Muscle layer of duodenum (tissue), 2 donors: ENCODE results near the gene LTBR.

ENCODE experiments used
- H3K27ac ChIP-seq: one replicate; pipeline ENCODE4 v1.7.0; 2013; ENCODE audit warnings: mild to moderate bottlenecking, low read length
- H3K27me3 ChIP-seq: one replicate; pipeline ENCODE4 v1.7.0; 2013; ENCODE audit warnings: low read depth, mild to moderate bottlenecking, control low read depth, low read length
- H3K36me3 ChIP-seq, 2 donors: one replicate each; pipeline ENCODE4 v1.7.0; 2013; ENCODE audit warnings: low read length in 2 of 2, control low read depth in 1 of 2, mild to moderate bottlenecking in 1 of 2; ENCODE audit not compliant: insufficient read depth in 2 of 2, control insufficient read depth in 1 of 2
- H3K4me1 ChIP-seq, 2 donors: one replicate each; pipeline ENCODE4 v1.7.0; 2013; ENCODE audit warnings: low read length in 2 of 2, mild to moderate bottlenecking in 2 of 2, control low read depth in 1 of 2, moderate library complexity in 1 of 2; ENCODE audit not compliant: insufficient read depth in 2 of 2, control insufficient read depth in 1 of 2
- H3K4me3 ChIP-seq, 2 donors: one replicate each; pipeline ENCODE4 v1.7.0; 2013; ENCODE audit warnings: low read length in 2 of 2, low read depth in 1 of 2, mild to moderate bottlenecking in 1 of 2
- H3K9me3 ChIP-seq, 2 donors: one replicate each; pipeline ENCODE4 v1.7.0; 2013; ENCODE audit warnings: low read length in 2 of 2, control low read depth in 1 of 2, mild to moderate bottlenecking in 1 of 2; ENCODE audit not compliant: control insufficient read depth in 1 of 2
- donor health status: healthy.

LTBR gene

GRCh38 chr12:6435961-6436715 is 52.2 kb downstream of the LTBR start:
- H3K27me3 ChIP-seq: no peaks in the 10 kb centered on the region
- peaks cover 6 to 7% of the 10 kb centered on the region in 2 donors for H3K36me3 ChIP-seq
- H3K9me3 ChIP-seq: no peaks in the 10 kb centered on the region
- H3K4me1 ChIP-seq: no peaks in the 10 kb centered on the region
- H3K4me3 ChIP-seq: no peak overlapping the region
- H3K27ac ChIP-seq: no peak overlapping the region

GRCh38 chr12:6437586-6437985 is 53.6 kb downstream of the LTBR start:
- Histone ChIP-seq H3K27ac (no peak overlapping the region), H3K4me3 (no peak overlapping the region), H3K4me1 (no peaks in the 10 kb centered on the region), H3K27me3 (no peaks in the 10 kb centered on the region), H3K36me3 (peaks cover 6 to 16% of the 10 kb centered on the region in 2 donors), H3K9me3 (no peaks in the 10 kb centered on the region)

- Histone ChIP-seq H3K9me3 (no peaks in the 10 kb centered on the region), H3K27me3 (no peaks in the 10 kb centered on the region), H3K4me1 (no peaks in the 10 kb centered on the region), H3K36me3 (peaks cover 6 to 22% of the 10 kb centered on the region in 2 donors), H3K4me3 (no peak overlapping the region), H3K27ac (no peak overlapping the region)
Observed at GRCh38 chr12:6438345-6438744, 54.4 kb downstream of the LTBR start.

GRCh38 chr12:6440391-6440790 is 56.4 kb downstream of the LTBR start:
- Histone ChIP-seq H3K4me3 (no peak overlapping the region), H3K36me3 (peaks cover 6 to 37% of the 10 kb centered on the region in 2 donors), H3K9me3 (no peaks in the 10 kb centered on the region), H3K27me3 (no peaks in the 10 kb centered on the region), H3K27ac (no peak overlapping the region), H3K4me1 (no peaks in the 10 kb centered on the region)
